Large intestine (tissue), 3 donors: ENCODE measurements around the gene KRT80. TPM values are rescaled to one million over a fixed set of nuclear protein-coding genes. Genes with fewer than 3 reads are reported as not detected.
A peak's percentile ranks its signal among the peaks of the same experiment; 100 is the strongest.

Experiments used
- DNase-seq, 2 donors: peaks; one replicate each; pipeline versions ENCODE4 v3.0.0 to v3.0.0-alpha.2; 2013
- H3K27ac ChIP-seq: one replicate; pipeline ENCODE4 v1.5.1; 2013; ENCODE audit warnings: low read length
- H3K27me3 ChIP-seq: 2 replicates; pipeline ENCODE4 v1.6.1; 2013; ENCODE audit warnings: low read length; ENCODE audit not compliant: control insufficient read depth, insufficient read depth
- H3K36me3 ChIP-seq: 2 replicates; pipeline ENCODE4 v1.6.1; 2013; ENCODE audit warnings: low read length; ENCODE audit not compliant: control insufficient read depth, insufficient read depth
- H3K4me1 ChIP-seq: one replicate; pipeline ENCODE4 v1.6.1; 2013; ENCODE audit warnings: low read length; ENCODE audit not compliant: control insufficient read depth, insufficient read depth
- H3K4me3 ChIP-seq: one replicate; pipeline ENCODE4 v1.5.1; 2013; ENCODE audit warnings: low read length
- H3K9me3 ChIP-seq: one replicate; pipeline ENCODE4 v1.6.1; 2013; ENCODE audit warnings: mild to moderate bottlenecking, low read depth, low read length, moderate library complexity; ENCODE audit not compliant: control insufficient read depth
- WGBS: methylation state at CpG from one replicate; pipeline ENCODE4 v1.1.5; 2013; ENCODE audit warnings: low lambda C conversion rate; ENCODE audit not compliant: insufficient coverage; 5-methylcytosine and 5-hydroxymethylcytosine counted together
- polyA plus RNA-seq: library from polyadenylated mRNA; unstranded; fragments of 120-200 nt; gene quantifications from one replicate; pipeline ENCODE4 v1.2.1, GENCODE V29; 2013

KRT80 gene
- polyA plus RNA-seq, 1 donor, result 0.45 TPM

GRCh38 chr12:52220477-52220876 lies 28.7 kb upstream of the KRT80 start:
- Histone ChIP-seq H3K27me3 (no peaks in the 10 kb centered on the region), H3K4me3 (no peak overlapping the region), H3K27ac (no peak overlapping the region), H3K9me3 (no peaks in the 10 kb centered on the region), H3K36me3 (no peaks in the 10 kb centered on the region), H3K4me1 (peaks cover 34% of the 10 kb centered on the region)
- DNase-seq, result no peak
- WGBS, result no CpG with 5 or more reads among the region's 3 CpGs

- Histone ChIP-seq H3K4me1 (peaks cover 29% of the 10 kb centered on the region), H3K27me3 (no peaks in the 10 kb centered on the region), H3K36me3 (no peaks in the 10 kb centered on the region), H3K27ac (no peak overlapping the region), H3K4me3 (no peak overlapping the region), H3K9me3 (no peaks in the 10 kb centered on the region)
- no peak for DNase-seq
- 100% methylated on average over 2 of the region's 4 CpGs for WGBS
Observed at GRCh38 chr12:52218001-52218400, 26.2 kb upstream of the KRT80 start.

- H3K4me1 ChIP-seq, result peaks cover 28% of the 10 kb centered on the region
- H3K27ac ChIP-seq, result no peak overlapping the region
- H3K27me3 ChIP-seq, result peaks cover 2% of the 10 kb centered on the region
- no peaks in the 10 kb centered on the region for H3K9me3 ChIP-seq
- WGBS, result no CpG with 5 or more reads among the region's 5 CpGs
- no peaks in the 10 kb centered on the region for H3K36me3 ChIP-seq
- peak in 1 of 2 donors; percentile 77 for DNase-seq
- H3K4me3 ChIP-seq, result no peak overlapping the region
Observed at GRCh38 chr12:52217223-52217622, 25.4 kb upstream of the KRT80 start.

GRCh38 chr12:52216807-52217206 lies 25.0 kb upstream of the KRT80 start:
- no peak for DNase-seq

GRCh38 chr12:52216100-52216499 lies 24.3 kb upstream of the KRT80 start:
- H3K4me3 ChIP-seq, result no peak overlapping the region
- H3K27ac ChIP-seq, result no peak overlapping the region
- H3K4me1 ChIP-seq, result peaks cover 20% of the 10 kb centered on the region
- WGBS, result no CpG with 5 or more reads among the region's 4 CpGs
- no peaks in the 10 kb centered on the region for H3K9me3 ChIP-seq
- no peak for DNase-seq
- H3K36me3 ChIP-seq, result no peaks in the 10 kb centered on the region
- peaks cover 2% of the 10 kb centered on the region for H3K27me3 ChIP-seq

More at GRCh38 chr12:52216807-52217206, 25.0 kb upstream of the KRT80 start:
- H3K4me3 ChIP-seq, result no peak overlapping the region
- H3K27me3 ChIP-seq, result peaks cover 2% of the 10 kb centered on the region
- peaks cover 24% of the 10 kb centered on the region for H3K4me1 ChIP-seq
- no peaks in the 10 kb centered on the region for H3K36me3 ChIP-seq
- no peak overlapping the region for H3K27ac ChIP-seq
- no peaks in the 10 kb centered on the region for H3K9me3 ChIP-seq
- no CpG with 5 or more reads among the region's 1 CpG for WGBS

- WGBS, result no CpG with 5 or more reads among the region's 7 CpGs
- no peak for DNase-seq
- Histone ChIP-seq H3K4me1 (peaks cover 18% of the 10 kb centered on the region), H3K9me3 (no peaks in the 10 kb centered on the region), H3K27ac (no peak overlapping the region), H3K4me3 (no peak overlapping the region), H3K36me3 (no peaks in the 10 kb centered on the region), H3K27me3 (peaks cover 2% of the 10 kb centered on the region)
Observed at GRCh38 chr12:52215587-52216031, 23.8 kb upstream of the KRT80 start.

- no peaks in the 10 kb centered on the region for H3K9me3 ChIP-seq
- H3K27me3 ChIP-seq, result peaks cover 3% of the 10 kb centered on the region
- H3K4me1 ChIP-seq, result peaks cover 12% of the 10 kb centered on the region
- H3K36me3 ChIP-seq, result no peaks in the 10 kb centered on the region
- DNase-seq, result no peak
- WGBS, result no CpG with 5 or more reads among the region's 3 CpGs
- H3K4me3 ChIP-seq, result no peak overlapping the region
- no peak overlapping the region for H3K27ac ChIP-seq
Observed at GRCh38 chr12:52214421-52214802, 22.6 kb upstream of the KRT80 start.

- Histone ChIP-seq H3K36me3 (no peaks in the 10 kb centered on the region), H3K4me1 (peaks cover 12% of the 10 kb centered on the region), H3K27me3 (peaks cover 5% of the 10 kb centered on the region), H3K4me3 (no peak overlapping the region), H3K27ac (no peak overlapping the region), H3K9me3 (no peaks in the 10 kb centered on the region)
- DNase-seq, result peak; percentile 69
- no CpG with 5 or more reads among the region's 13 CpGs for WGBS
Observed at GRCh38 chr12:52213564-52214420, 22.0 kb upstream of the KRT80 start.

GRCh38 chr12:52212701-52213563 lies 21.1 kb upstream of the KRT80 start:
- Histone ChIP-seq H3K27me3 (peaks cover 5% of the 10 kb centered on the region), H3K27ac (no peak overlapping the region), H3K36me3 (no peaks in the 10 kb centered on the region), H3K4me1 (peaks cover 12% of the 10 kb centered on the region), H3K9me3 (no peaks in the 10 kb centered on the region), H3K4me3 (no peak overlapping the region)
- 75% methylated on average over 2 of the region's 13 CpGs for WGBS
- DNase-seq, result no peak

GRCh38 chr12:52211716-52212585 lies 20.1 kb upstream of the KRT80 start:
- WGBS, result no CpG with 5 or more reads among the region's 13 CpGs
- Histone ChIP-seq H3K27ac (no peak overlapping the region), H3K4me3 (no peak overlapping the region), H3K9me3 (no peaks in the 10 kb centered on the region), H3K36me3 (no peaks in the 10 kb centered on the region), H3K27me3 (peaks cover 5% of the 10 kb centered on the region), H3K4me1 (peaks cover 18% of the 10 kb centered on the region)
- no peak for DNase-seq
